HG02870 (cell line): ENCODE results near the gene NUP35.

ENCODE experiments used
- ATAC-seq: cut with Tn5 transposase; IDR thresholded peaks from one replicate; pipeline ENCODE4 v1.9.1; 2021; ENCODE audit warnings: mild to moderate bottlenecking, moderate library complexity; ENCODE audit not compliant: unreplicated experiment

The NUP35 gene

DNA sequence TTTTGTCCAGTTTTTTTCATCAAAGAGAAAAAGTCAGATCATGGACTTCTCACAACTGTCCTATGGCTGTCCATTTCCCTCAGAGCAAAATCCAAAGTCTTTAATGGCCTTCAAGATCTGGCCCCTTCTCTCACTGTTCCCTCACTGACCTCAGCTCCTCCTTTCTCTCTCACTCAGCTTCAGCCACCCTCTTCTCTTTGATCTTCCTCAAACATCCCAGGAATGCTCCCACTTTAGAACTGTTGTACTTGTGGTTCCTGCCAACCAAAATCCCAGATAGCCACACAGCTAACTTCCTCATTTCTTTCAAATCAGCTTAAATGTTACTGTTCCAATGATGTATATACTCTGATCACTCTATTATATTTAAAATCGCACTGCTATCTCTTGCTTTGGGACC is 82.9 kb downstream of the NUP35 start:
- no peak for ATAC-seq

DNA sequence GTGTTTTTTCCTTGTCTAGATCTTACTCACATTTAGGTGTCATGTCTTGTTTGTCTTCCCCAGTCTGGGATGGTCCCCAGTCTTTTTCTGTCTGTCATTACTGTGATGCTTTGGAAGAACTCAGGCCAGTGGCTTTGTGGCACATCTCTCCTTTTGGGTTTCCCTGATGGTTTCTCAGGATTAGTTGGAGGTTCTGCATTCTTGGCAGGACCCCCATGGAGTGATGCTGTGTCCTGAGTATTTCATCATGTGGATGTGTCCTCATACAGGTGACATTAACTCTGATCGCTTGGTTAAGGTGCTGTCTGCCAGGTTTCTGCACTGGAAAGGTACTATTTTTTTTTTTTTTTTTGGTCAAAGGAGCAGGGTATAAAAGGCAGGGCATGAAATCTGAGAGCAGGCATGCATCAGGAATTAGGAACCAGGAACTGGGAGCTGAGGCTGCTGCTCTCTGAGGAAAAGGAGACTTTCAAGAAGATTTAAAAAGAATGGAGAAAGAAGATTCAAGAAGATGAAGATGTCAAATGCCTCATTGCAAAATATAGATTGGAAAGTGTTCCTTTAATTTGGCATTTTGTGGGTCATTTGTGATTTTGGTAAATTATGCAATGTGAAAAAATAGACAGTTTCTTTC is 85.3 kb downstream of the NUP35 start:
- ATAC-seq = no peak
